ENCODE data around the gene KLRF2. TPM values are rescaled to one million over a fixed set of nuclear protein-coding genes. Genes with fewer than 3 reads are reported as not detected.

The KLRF2 gene
- polyA plus RNA-seq, 3 donors from 2014 or later = 0.94 to 3.4 TPM; not detected in 1

DNA sequence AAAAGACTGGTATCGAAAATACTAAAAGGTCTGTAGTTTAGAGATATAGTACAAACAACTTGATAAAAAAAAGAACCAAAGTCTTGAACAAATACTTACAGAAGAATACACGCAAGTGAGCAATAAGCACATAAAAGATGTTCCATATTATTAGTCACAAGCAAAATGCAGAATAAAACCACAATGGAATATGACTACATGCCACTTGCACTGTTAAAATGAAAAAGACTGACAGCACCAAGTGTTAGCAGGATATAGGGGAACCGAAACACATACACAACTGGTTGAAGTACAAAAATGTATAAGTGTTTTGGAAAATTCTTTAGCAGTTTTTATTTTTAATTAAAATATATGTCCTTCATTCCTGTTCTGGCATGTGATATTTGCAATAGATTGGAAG is 47.3 kb downstream of the KLRF2 start:
- Mint-ChIP-seq H3K4me1 (peaks cover 3 to 8% of the 10 kb centered on the region in 2 donors), H3K4me3 (no peak overlapping the region), H3K9me3 (no peaks in the 10 kb centered on the region), H3K27ac (no peak overlapping the region), H3K27me3 (ENCODE audit: low read depth in 3 of 3) (peaks cover 2 to 8% (median 3%) of the 10 kb centered on the region in 3 donors), H3K36me3 (no peaks in the 10 kb centered on the region)
- DNase-seq = no peak

DNA sequence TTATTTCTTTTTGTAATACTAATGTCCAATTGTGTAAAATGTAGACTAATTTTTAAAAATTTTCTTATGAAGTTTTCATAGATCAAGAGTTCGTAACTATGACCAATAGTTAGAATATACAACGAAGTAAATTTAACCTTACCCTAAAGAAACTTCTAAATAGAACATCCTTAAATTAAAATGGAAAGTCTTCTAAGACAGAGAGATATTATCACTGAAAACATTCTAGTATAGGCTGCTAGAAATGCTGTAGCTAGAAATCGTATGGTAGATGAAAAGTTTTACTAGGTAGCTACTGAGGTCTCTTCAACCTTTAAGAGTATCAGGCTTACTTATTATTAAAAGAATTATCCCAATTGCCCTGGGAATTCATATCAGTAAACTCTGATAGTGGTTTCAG is 50.0 kb downstream of the KLRF2 start:
- no peaks in the 10 kb centered on the region for H3K9me3 Mint-ChIP-seq
- H3K27ac Mint-ChIP-seq = no peak overlapping the region
- H3K36me3 Mint-ChIP-seq = no peaks in the 10 kb centered on the region
- no peak for DNase-seq
- H3K4me1 Mint-ChIP-seq = no peaks in the 10 kb centered on the region
- peaks cover 2 to 11% (median 3%) of the 10 kb centered on the region in 3 donors for H3K27me3 Mint-ChIP-seq (ENCODE audit: low read depth in 3 of 3)
- H3K4me3 Mint-ChIP-seq = no peak overlapping the region

DNA sequence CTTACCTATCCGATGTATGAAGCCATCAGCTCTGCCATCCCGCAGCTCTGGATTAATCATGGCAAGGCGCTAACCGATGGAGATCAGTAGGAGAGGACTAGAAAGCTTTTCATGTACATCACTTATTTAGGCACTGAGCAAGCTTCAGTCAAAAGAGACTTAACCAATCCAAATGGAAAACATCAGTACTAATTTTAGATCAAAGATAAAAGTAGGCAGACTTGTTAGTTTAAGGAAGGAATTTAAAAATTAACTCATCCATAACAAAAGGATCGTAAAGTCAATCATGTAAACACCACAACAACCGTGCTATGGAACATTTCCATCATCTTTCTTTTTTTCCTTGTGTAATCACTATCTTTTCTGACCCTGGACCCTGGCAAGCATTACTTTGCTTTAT is 51.0 kb downstream of the KLRF2 start, which contains the start of gene CLEC2A:
Gene CLEC2A (minus strand): TSS at position 101 of the 400 bp plus-strand sequence. CDS start 41 bp downstream, at position 60.
- no peak for DNase-seq
- Mint-ChIP-seq H3K27ac (no peak within 1 kb of the TSS), H3K9me3 (no peaks in the 10 kb centered on the region), H3K36me3 (no peaks in the 10 kb centered on the region), H3K4me1 (no peaks in the 10 kb centered on the region), H3K4me3 (no peak within 1 kb of the TSS), H3K27me3 (ENCODE audit: low read depth in 3 of 3) (peaks cover 2 to 11% (median 3%) of the 10 kb centered on the region in 3 donors)

DNA sequence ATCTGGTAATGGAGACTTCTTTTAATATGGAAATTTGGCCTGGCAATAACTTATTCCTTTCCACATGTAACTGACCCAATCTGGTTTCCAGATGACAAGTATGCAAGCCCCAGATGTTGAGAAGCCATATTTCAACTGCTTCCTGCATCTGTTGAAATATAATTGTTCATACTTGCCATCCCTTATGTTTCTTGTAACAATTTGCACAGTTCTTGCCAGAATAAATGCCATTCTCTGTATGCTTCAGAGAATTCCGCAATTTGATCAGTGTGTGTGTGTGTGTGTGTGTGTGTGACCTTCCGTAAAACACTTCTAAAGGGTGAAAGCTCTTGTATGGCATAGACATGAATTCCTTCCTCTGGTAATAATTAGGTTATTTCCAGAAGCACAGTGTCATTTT is 52.7 kb downstream of the KLRF2 start:
- no peaks in the 10 kb centered on the region for H3K4me1 Mint-ChIP-seq
- H3K9me3 Mint-ChIP-seq = no peaks in the 10 kb centered on the region
- no peak for DNase-seq
- H3K27me3 Mint-ChIP-seq (ENCODE audit: low read depth in 3 of 3) = peaks cover 2 to 9% (median 3%) of the 10 kb centered on the region in 3 donors
- no peaks in the 10 kb centered on the region for H3K36me3 Mint-ChIP-seq
- no peak overlapping the region for H3K4me3 Mint-ChIP-seq
- H3K27ac Mint-ChIP-seq = no peak overlapping the region

DNA sequence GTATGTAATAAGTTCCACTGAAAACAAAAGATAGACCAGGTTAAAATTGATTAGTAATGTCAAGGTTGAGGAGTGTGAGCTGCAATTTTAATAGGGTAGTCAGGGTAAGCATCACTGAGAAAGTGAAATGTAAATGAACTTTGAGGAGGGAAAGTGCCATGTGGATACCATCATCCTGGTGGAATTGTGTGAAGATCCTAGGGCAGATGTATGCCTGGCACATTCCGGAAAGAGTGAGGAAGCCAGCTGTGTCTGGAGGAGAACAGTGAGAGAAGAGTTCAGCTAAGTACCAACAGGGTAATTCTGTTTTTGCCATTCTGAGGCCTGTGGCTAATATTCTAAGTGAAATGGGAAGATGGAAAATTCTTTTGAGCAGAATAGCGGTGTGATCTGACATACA is 53.7 kb downstream of the KLRF2 start:
- Mint-ChIP-seq H3K27ac (no peak overlapping the region), H3K27me3 (ENCODE audit: low read depth in 3 of 3) (peaks cover 2 to 9% (median 3%) of the 10 kb centered on the region in 3 donors), H3K36me3 (no peaks in the 10 kb centered on the region), H3K4me3 (no peak overlapping the region), H3K9me3 (no peaks in the 10 kb centered on the region), H3K4me1 (no peaks in the 10 kb centered on the region)
- DNase-seq = no peak

DNA sequence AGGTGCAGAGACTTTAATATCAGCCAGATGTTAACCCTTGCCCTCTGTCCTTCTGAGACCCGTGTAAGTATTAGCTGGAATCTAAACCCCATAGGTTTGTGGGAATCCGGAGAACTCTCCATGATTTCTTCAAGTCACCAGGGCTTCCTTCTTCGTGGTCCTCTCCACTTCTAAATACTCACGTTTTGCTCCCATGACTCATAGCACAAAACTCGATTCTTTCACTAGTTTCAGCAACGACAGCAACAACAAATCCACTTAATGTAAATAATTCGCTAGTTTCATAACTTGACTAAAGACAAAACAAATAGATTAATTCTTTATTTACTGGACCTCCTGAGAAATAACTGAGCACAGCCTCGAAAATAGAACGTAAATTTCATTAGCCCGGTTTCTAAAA is 55.3 kb downstream of the KLRF2 start:
- H3K9me3 Mint-ChIP-seq = no peaks in the 10 kb centered on the region
- H3K27ac Mint-ChIP-seq = no peak overlapping the region
- peaks cover 2 to 7% (median 2%) of the 10 kb centered on the region in 3 donors for H3K27me3 Mint-ChIP-seq (ENCODE audit: low read depth in 3 of 3)
- H3K4me1 Mint-ChIP-seq = peaks cover 3 to 5% of the 10 kb centered on the region in 2 donors
- H3K36me3 Mint-ChIP-seq = no peaks in the 10 kb centered on the region
- DNase-seq = no peak
- H3K4me3 Mint-ChIP-seq = no peak overlapping the region

DNA sequence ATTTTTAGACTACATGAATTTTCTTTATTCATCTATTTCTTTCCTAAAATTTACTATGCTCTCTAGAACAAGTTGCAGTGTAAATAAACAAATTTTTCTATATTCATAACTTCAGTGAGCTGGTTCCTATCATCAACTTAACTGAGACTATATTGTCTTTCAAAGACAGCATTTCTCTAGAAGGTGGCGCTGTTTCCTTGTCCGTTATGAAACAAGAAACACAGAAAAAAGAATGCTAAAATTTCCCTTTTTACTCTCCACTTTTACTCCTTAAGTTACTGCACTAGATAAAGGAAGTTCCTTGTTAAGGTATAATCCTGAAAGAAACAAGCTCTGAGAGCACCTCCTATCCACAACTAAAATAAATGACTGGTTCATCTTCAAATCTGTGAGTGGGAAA is 59.1 kb downstream of the KLRF2 start:
- H3K4me1 Mint-ChIP-seq = peaks cover 15 to 22% of the 10 kb centered on the region in 2 donors
- peak; percentile 12 to 27 (median 26) for DNase-seq
- no peak overlapping the region for H3K4me3 Mint-ChIP-seq
- H3K27me3 Mint-ChIP-seq (ENCODE audit: low read depth in 3 of 3) = peaks cover 0 to 2% (median 2%) of the 10 kb centered on the region in 3 donors
- H3K9me3 Mint-ChIP-seq = no peaks in the 10 kb centered on the region
- no peaks in the 10 kb centered on the region for H3K36me3 Mint-ChIP-seq
- peak overlapping the region in 1 of 6 donors; percentile 67 for H3K27ac Mint-ChIP-seq

DNA sequence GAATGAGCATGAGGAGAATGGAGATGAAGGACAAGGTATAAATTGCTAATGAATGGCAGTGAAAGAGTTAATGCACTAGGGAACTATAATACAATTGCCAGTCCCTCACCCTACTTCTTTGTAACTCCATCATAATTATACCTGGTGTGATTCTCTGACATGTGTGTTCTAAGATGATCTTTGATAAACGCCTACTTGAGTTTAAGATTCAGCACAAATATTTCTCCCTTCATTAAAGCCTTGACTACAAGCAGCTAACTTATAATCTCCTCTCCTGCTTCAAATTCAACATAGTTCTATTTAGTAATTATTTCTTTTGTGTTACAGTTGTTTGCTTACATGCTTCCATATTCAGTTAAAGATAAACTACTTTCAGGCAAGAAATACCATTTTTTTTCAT is 60.5 kb downstream of the KLRF2 start:
- peaks cover 16 to 26% of the 10 kb centered on the region in 2 donors for H3K4me1 Mint-ChIP-seq
- H3K9me3 Mint-ChIP-seq = no peaks in the 10 kb centered on the region
- H3K27ac Mint-ChIP-seq = peak overlapping the region in 1 of 6 donors; percentile 18
- no peak overlapping the region for H3K4me3 Mint-ChIP-seq
- H3K36me3 Mint-ChIP-seq = no peaks in the 10 kb centered on the region
- H3K27me3 Mint-ChIP-seq (ENCODE audit: low read depth in 3 of 3) = peaks cover 0 to 2% (median 0%) of the 10 kb centered on the region in 3 donors
- DNase-seq = no peak

DNA sequence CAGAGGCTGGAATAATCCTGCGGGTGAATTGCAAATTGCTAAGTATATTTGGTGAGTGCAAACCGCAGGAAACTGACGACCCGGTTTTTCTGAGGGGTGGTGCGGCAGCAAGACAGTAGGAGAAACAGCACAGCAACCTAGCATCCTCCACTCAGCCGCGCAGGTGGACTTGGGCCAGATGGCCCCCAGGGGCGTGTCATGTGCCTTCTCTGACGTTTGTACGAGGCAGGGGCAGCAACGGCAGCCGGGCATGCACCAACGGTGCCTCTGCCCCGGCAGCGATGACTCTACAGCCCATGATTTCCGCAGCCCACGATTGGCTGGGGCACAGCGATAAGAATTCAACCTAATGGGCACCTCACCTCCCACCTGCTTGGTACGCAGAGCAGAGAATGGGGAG is 62.0 kb downstream of the KLRF2 start:
- H3K36me3 Mint-ChIP-seq = no peaks in the 10 kb centered on the region
- peaks cover 0 to 2% (median 0%) of the 10 kb centered on the region in 3 donors for H3K27me3 Mint-ChIP-seq (ENCODE audit: low read depth in 3 of 3)
- peak in 2 of 3 donors; percentile 15 to 17 for DNase-seq
- no peaks in the 10 kb centered on the region for H3K9me3 Mint-ChIP-seq
- peak overlapping the region; percentile 33 to 73 (median 51) for H3K4me3 Mint-ChIP-seq
- H3K27ac Mint-ChIP-seq = peak overlapping the region in 2 of 6 donors; percentile 25 to 32
- peaks cover 26 to 35% of the 10 kb centered on the region in 2 donors for H3K4me1 Mint-ChIP-seq

DNA sequence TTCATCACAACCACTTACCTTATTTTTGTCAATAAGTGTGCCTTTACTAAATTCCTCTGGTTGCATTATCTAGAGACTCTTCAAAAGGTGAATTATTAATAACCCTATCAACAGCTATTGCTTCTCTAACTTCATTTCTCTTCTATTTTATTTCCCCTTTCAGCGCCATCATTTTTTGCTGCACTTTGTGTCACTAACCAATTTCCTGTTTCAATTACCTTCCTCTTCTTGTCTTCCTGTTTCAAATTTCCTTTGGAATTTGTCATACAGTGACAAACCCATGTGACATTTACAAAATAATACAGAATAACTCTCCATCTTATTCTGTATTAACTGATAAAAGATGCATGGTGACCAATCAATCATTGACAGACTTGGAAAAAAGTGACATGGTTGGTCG is 63.1 kb downstream of the KLRF2 start:
- Mint-ChIP-seq H3K4me1 (peaks cover 37 to 47% of the 10 kb centered on the region in 2 donors), H3K4me3 (peak overlapping the region in 1 of 5 donors; percentile 3), H3K27me3 (ENCODE audit: low read depth in 3 of 3) (peaks cover 0 to 2% (median 0%) of the 10 kb centered on the region in 3 donors), H3K9me3 (no peaks in the 10 kb centered on the region), H3K27ac (no peak overlapping the region), H3K36me3 (no peaks in the 10 kb centered on the region)
- no peak for DNase-seq

Other genes with a start within 250 kb of the KLRF2 start
- gene CLEC2D, start 211.8 kb upstream of the KLRF2 start, polyA plus RNA-seq = 10 to 100 TPM; 37.7 to 57.3 (median 38.7) TPM
- 1 to 10 TPM in 2 of 3 donors, not detected in 1; 1.2 to 3.5 TPM for gene CLECL1, start 148.4 kb upstream of the KLRF2 start, polyA plus RNA-seq
- gene CD69, start 120.6 kb upstream of the KLRF2 start, polyA plus RNA-seq = 100 to 1,000 TPM; 142 to 434 (median 240) TPM
- gene KLRF1, start 54.0 kb upstream of the KLRF2 start, polyA plus RNA-seq = 1,000 to 10,000 TPM; 1,026 to 1,807 (median 1,127) TPM
- 100 to 1,000 TPM in 2 of 3 donors, 10 to 100 TPM in 1; 92.8 to 134 (median 130) TPM for gene CLEC2B, start 12.1 kb upstream of the KLRF2 start, polyA plus RNA-seq
- not detected for gene CLEC2A, start 50.9 kb downstream of the KLRF2 start, polyA plus RNA-seq
- 1 to 10 TPM; 2.9 to 5.6 (median 4.3) TPM for gene CLEC12A, start 89.9 kb downstream of the KLRF2 start, polyA plus RNA-seq
- 1 to 10 TPM in 1 of 3 donors, under 1 TPM in 1, not detected in 1; 0.47 to 2.0 TPM for gene CLEC1B, start 117.6 kb downstream of the KLRF2 start, polyA plus RNA-seq
- gene CLEC12B, start 129.1 kb downstream of the KLRF2 start, polyA plus RNA-seq = under 1 TPM in 1 of 3 donors, not detected in 2; 0.67 TPM
- gene CLEC9A, start 149.2 kb downstream of the KLRF2 start, polyA plus RNA-seq = under 1 TPM in 1 of 3 donors, not detected in 2; 0.99 TPM
- gene CLEC1A, start 217.5 kb downstream of the KLRF2 start, polyA plus RNA-seq = not detected
- gene CLEC7A, start 248.7 kb downstream of the KLRF2 start, polyA plus RNA-seq = 1 to 10 TPM in 2 of 3 donors, not detected in 1; 1.4 to 2.0 TPM

Measured in immature natural killer cell (primary cell).